CD4-positive, alpha-beta T cell treated with Interleukin-10 for 1 hour (primary cell): Measurements from ENCODE around the gene BTBD17.
"Not testable (repeated sequence)": the region's sequence is repeated elsewhere in the genome, so short reads cannot be mapped to it uniquely, and the experiment has no call there.

Experiments used
- DNase-seq: peaks from one replicate; pipeline ENCODE4 v3.0.0-alpha.2; 2020

The BTBD17 gene

GRCh38 chr17:74361230-74362068 lies at the start of gene BTBD17:
Gene BTBD17, minus strand, starts transcription at chr17:74361868. Its CDS starts 49 bp downstream, at chr17:74361819.
- peak; percentile 45 for DNase-seq

GRCh38 chr17:74410001-74410443 lies 48.4 kb upstream of the BTBD17 start:
- no peak for DNase-seq

- DNase-seq: no peak
Observed at GRCh38 chr17:74408815-74409214, 47.1 kb upstream of the BTBD17 start.

GRCh38 chr17:74408262-74408661 lies 46.6 kb upstream of the BTBD17 start:
- DNase-seq: no peak

- no peak for DNase-seq
Observed at GRCh38 chr17:74407384-74407783, 45.7 kb upstream of the BTBD17 start.

- not testable (repeated sequence) for DNase-seq
Observed at GRCh38 chr17:74405311-74405710, 43.6 kb upstream of the BTBD17 start.

- no peak for DNase-seq
Observed at GRCh38 chr17:74404789-74405188, 43.1 kb upstream of the BTBD17 start.

GRCh38 chr17:74404218-74404617 lies 42.5 kb upstream of the BTBD17 start:
- no peak for DNase-seq

- DNase-seq: no peak
Observed at GRCh38 chr17:74403512-74404137, 42.0 kb upstream of the BTBD17 start.

GRCh38 chr17:74402048-74402447 lies 40.4 kb upstream of the BTBD17 start:
- no peak for DNase-seq

GRCh38 chr17:74396567-74396966 lies 34.9 kb upstream of the BTBD17 start:
- no peak for DNase-seq

GRCh38 chr17:74394977-74395376 lies 33.3 kb upstream of the BTBD17 start:
- DNase-seq: no peak

- DNase-seq: no peak
Observed at GRCh38 chr17:74394275-74394950, 32.7 kb upstream of the BTBD17 start.

GRCh38 chr17:74393346-74393942 lies 31.8 kb upstream of the BTBD17 start:
- DNase-seq: no peak

GRCh38 chr17:74392848-74393247 lies 31.2 kb upstream of the BTBD17 start:
- no peak for DNase-seq

- no peak for DNase-seq
Observed at GRCh38 chr17:74391771-74392170, 30.1 kb upstream of the BTBD17 start.

- no peak for DNase-seq
Observed at GRCh38 chr17:74390680-74391653, 29.3 kb upstream of the BTBD17 start.

- no peak for DNase-seq
Observed at GRCh38 chr17:74389937-74390679, 28.4 kb upstream of the BTBD17 start.

GRCh38 chr17:74389084-74389753 lies 27.6 kb upstream of the BTBD17 start:
- no peak for DNase-seq

GRCh38 chr17:74387365-74388218 lies 25.9 kb upstream of the BTBD17 start:
- DNase-seq: no peak
